Caco-2 (cell line): ENCODE results near the gene CREB5. TPM values are rescaled to one million over a fixed set of nuclear protein-coding genes. Genes with fewer than 3 reads are reported as not detected.

ENCODE experiments used
- BruUV-seq: library from RNA; stranded (reverse); fragments of 400-500 nt; replicated peaks from 2 replicates; lab custom pipeline; 2021; lab: Mats Ljungman, UMichigan
- CTCF ChIA-PET: fragments of 300-600 bp; sonication (Branson Sonifier 250); formaldehyde crosslinking; loops from one replicate; lab custom pipeline; 2022; ENCODE audit warnings: antibody characterized with exemption; lab: Charles Lee
- POLR2A ChIA-PET: fragments of 300-600 bp; sonication (Branson Sonifier 250); formaldehyde crosslinking; loops from one replicate; lab custom pipeline; 2022; ENCODE audit warnings: antibody characterized with exemption; lab: Charles Lee
- DNase-seq, 2 experiments: peaks; one replicate each; pipeline versions ENCODE4 v3.0.0 to v3.0.0-alpha.2; 2020 to 2022
- H3K27me3 ChIP-seq: replicated peaks from 2 replicates; pipeline ENCODE4 v1.6.0; 2011; ENCODE audit warnings: low read length; ENCODE audit not compliant: control insufficient read depth, insufficient read depth
- H3K36me3 ChIP-seq: 2 replicates; pipeline ENCODE4 v1.5.1; 2011; ENCODE audit warnings: low read length; ENCODE audit not compliant: control insufficient read depth, insufficient read depth
- H3K4me1 ChIP-seq: fragments of 250-450 bp; sonication (Bioruptor Pico); 2 replicates; pipeline ENCODE4 v1.5.1; 2020; ENCODE audit warnings: mild to moderate bottlenecking
- H3K4me3 ChIP-seq: 2 replicates; pipeline ENCODE4 v1.5.1; 2011; ENCODE audit warnings: low read depth, mild to moderate bottlenecking, control low read depth, low read length
- H3K9me3 ChIP-seq: fragments of 250-450 bp; sonication (Bioruptor Pico); 2 replicates; pipeline ENCODE4 v1.5.1; 2020; ENCODE audit warnings: mild to moderate bottlenecking, moderate library complexity
- H3K27ac Mint-ChIP-seq: one replicate; pipeline ENCODE4 v1.8.0; 2022; ENCODE audit warnings: mixed read lengths; ENCODE audit not compliant: unreplicated experiment
- H3K27me3 Mint-ChIP-seq: one replicate; pipeline ENCODE4 v1.8.0; 2022; ENCODE audit warnings: mixed read lengths; ENCODE audit not compliant: insufficient read depth, unreplicated experiment
- H3K36me3 Mint-ChIP-seq: one replicate; pipeline ENCODE4 v1.8.0; 2022; ENCODE audit warnings: mild to moderate bottlenecking, mixed read lengths; ENCODE audit not compliant: insufficient read depth, unreplicated experiment
- H3K4me1 Mint-ChIP-seq: one replicate; pipeline ENCODE4 v1.8.0; 2022; ENCODE audit warnings: low read depth, mixed read lengths; ENCODE audit not compliant: unreplicated experiment
- H3K4me3 Mint-ChIP-seq: one replicate; pipeline ENCODE4 v1.8.0; 2022; ENCODE audit warnings: mild to moderate bottlenecking, moderate library complexity, mixed read lengths; ENCODE audit not compliant: unreplicated experiment
- H3K9me3 Mint-ChIP-seq: one replicate; pipeline ENCODE4 v1.8.0; 2022; ENCODE audit warnings: mixed read lengths; ENCODE audit not compliant: unreplicated experiment
- CTCF ChIP-seq, 2 experiments: fragments of 200-600 bp in 1 of 2; IDR thresholded peaks; 1 replicate in 1 of 2; 2 replicates in 1 of 2; pipeline versions ENCODE4 v1.5.1 to v1.8.0; 2011 to 2022; ENCODE audit warnings: antibody characterized with exemption in 1 of 2, control low read depth in 1 of 2, inconsistent platforms in 1 of 2, low read depth in 1 of 2, low read length in 1 of 2, mild to moderate bottlenecking in 1 of 2, moderate library complexity in 1 of 2; ENCODE audit not compliant: insufficient read depth in 1 of 2, severe bottlenecking in 1 of 2, unreplicated experiment in 1 of 2
- intact Hi-C: fragments of 100-400 bp; cut with micrococcal nuclease; formaldehyde crosslinking; loops from one replicate; pipeline ENCODE4 v1.10.0; 2022; ENCODE audit not compliant: unreplicated experiment
- total RNA-seq: library from RNA; stranded (reverse); gene quantifications from 2 replicates; pipeline ENCODE4 v1.2.3, GENCODE V29; 2022

Gene CREB5
- total RNA-seq, 1 experiment from 2014 or later = 9.1 TPM

DNA sequence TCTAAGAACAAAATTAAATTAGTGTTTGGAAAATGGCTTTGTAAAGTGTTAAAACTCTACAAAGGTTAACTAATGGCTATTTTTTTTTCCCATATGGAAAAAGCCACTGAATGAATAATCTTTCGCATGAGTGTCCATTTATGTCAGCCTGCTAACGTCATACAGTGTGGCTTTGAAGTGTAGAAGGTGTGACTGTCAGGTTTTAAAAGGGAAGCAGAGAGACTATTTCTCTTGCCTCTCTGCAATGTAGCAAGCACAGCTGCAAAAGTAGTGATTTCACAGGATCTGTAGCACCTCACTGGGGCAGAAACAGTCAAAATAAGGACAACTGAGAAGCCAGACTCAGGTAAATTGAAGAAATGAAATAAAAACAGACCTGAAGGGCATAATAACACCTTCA is 53.4 kb downstream of the CREB5 start:
- BruUV-seq = no TSS peak
- H3K4me1 ChIP-seq = peaks cover 3% of the 10 kb centered on the region; the same call in 1 of the 2 replicates
- H3K27me3 ChIP-seq = no peaks in the 10 kb centered on the region
- H3K9me3 ChIP-seq = no peaks in the 10 kb centered on the region
- ChIA-PET CTCF (interaction anchor here (0.6 kb wide), 1 partner anchor 209 kb away, joined by 3 read pairs; no protein-coding TSS in a partner anchor), POLR2A (no interaction called here)
- no peaks in the 10 kb centered on the region for H3K36me3 ChIP-seq
- peaks cover 6% of the 10 kb centered on the region for H3K4me1 Mint-ChIP-seq
- no peak for DNase-seq
- H3K27me3 Mint-ChIP-seq = no peaks in the 10 kb centered on the region
- TF ChIP-seq CTCF (IDR thresholded peaks at IDR 0.05; ENCODE audit: insufficient read depth in 1 of 2, low read depth in 1 of 2, low read length in 1 of 2, severe bottlenecking in 1 of 2, unreplicated experiment in 1 of 2) = no peak
- H3K4me3 Mint-ChIP-seq = no peak overlapping the region
- no peak overlapping the region for H3K4me3 ChIP-seq
- H3K27ac Mint-ChIP-seq = no peak overlapping the region
- H3K36me3 Mint-ChIP-seq = no peaks in the 10 kb centered on the region
- intact Hi-C loops = no loop called here
- H3K9me3 Mint-ChIP-seq = no peaks in the 10 kb centered on the region

DNA sequence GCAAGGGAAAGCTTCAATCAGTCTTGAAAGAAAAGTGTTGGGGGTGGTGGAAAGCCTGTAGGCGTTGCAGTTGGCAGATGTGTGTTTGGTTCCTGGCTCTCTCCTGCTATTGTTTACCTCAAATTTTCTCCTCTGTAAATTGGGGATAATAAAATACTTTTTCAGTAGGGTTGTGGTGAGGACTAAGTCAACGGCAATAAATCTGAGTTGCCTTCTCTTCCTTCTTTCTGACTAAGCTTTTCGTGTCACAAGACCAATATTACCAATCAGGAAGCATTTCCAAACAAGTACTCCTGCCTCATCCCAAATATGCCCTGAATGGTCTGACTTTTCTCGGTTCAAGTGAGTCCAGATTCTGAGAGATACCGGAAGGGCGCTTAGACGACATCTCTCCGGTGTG is 54.0 kb downstream of the CREB5 start:
- Mint-ChIP-seq H3K36me3 (no peaks in the 10 kb centered on the region), H3K27ac (no peak overlapping the region), H3K9me3 (no peaks in the 10 kb centered on the region), H3K4me3 (no peak overlapping the region), H3K4me1 (peaks cover 6% of the 10 kb centered on the region), H3K27me3 (no peaks in the 10 kb centered on the region)
- H3K27me3 ChIP-seq = no peaks in the 10 kb centered on the region
- no TSS peak for BruUV-seq
- TF ChIP-seq CTCF (IDR thresholded peaks at IDR 0.05; ENCODE audit: insufficient read depth in 1 of 2, low read depth in 1 of 2, low read length in 1 of 2, severe bottlenecking in 1 of 2, unreplicated experiment in 1 of 2) = no peak
- peaks cover 3% of the 10 kb centered on the region; the same call in 1 of the 2 replicates for H3K4me1 ChIP-seq
- no peaks in the 10 kb centered on the region for H3K36me3 ChIP-seq
- intact Hi-C loops = no loop called here
- H3K4me3 ChIP-seq = no peak overlapping the region
- POLR2A ChIA-PET = interaction anchor here (0.5 kb wide), 1 partner anchor 1350 kb away, joined by 5 read pairs; no protein-coding TSS in a partner anchor
- CTCF ChIA-PET = interaction anchor here (0.6 kb wide), 1 partner anchor 209 kb away, joined by 3 read pairs; no protein-coding TSS in a partner anchor
- no peak for DNase-seq
- no peaks in the 10 kb centered on the region for H3K9me3 ChIP-seq

DNA sequence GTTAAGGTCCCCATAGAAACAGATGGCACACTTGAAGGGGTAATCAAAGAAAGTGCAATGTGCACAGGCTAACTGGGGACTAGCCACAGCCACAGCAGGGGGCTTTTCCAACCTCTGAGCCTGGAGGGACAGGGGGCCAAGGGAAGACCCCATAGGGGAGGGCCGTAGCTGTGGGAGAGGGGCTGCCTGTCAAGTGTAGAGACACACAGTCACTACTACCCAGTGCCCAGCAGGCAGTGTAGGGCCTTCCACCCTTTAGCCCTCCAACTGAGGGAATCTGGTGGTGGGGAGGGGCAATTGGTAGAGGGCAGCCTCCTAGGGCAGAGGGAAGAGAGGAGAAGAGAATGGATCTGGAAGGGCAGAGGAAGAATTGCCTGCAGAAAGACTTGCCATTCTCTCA is 54.6 kb downstream of the CREB5 start:
- H3K4me3 ChIP-seq = no peak overlapping the region
- no peaks in the 10 kb centered on the region for H3K27me3 ChIP-seq
- H3K9me3 Mint-ChIP-seq = no peaks in the 10 kb centered on the region
- H3K27me3 Mint-ChIP-seq = no peaks in the 10 kb centered on the region
- no peak for TF ChIP-seq CTCF (IDR thresholded peaks at IDR 0.05; ENCODE audit: insufficient read depth in 1 of 2, low read depth in 1 of 2, low read length in 1 of 2, severe bottlenecking in 1 of 2, unreplicated experiment in 1 of 2)
- no peak overlapping the region for H3K4me3 Mint-ChIP-seq
- H3K36me3 Mint-ChIP-seq = no peaks in the 10 kb centered on the region
- intact Hi-C loops = no loop called here
- no peaks in the 10 kb centered on the region for H3K36me3 ChIP-seq
- BruUV-seq = no TSS peak
- peaks cover 3% of the 10 kb centered on the region; the same call in 1 of the 2 replicates for H3K4me1 ChIP-seq
- H3K9me3 ChIP-seq = no peaks in the 10 kb centered on the region
- CTCF ChIA-PET = no interaction called here
- H3K4me1 Mint-ChIP-seq = peaks cover 6% of the 10 kb centered on the region
- DNase-seq = no peak
- POLR2A ChIA-PET = no interaction called here
- H3K27ac Mint-ChIP-seq = no peak overlapping the region
